Measurements from ENCODE around the gene KCND3.

- no peak for TF ChIP-seq MXI1 (conservative IDR thresholded peaks at IDR 0.05; ENCODE audit: poor library complexity, severe bottlenecking)
- TF ChIP-seq POLR2AphosphoS5 (IDR thresholded peaks at IDR 0.05) = no peak
- no peak for TF ChIP-seq REST (IDR thresholded peaks at IDR 0.05; ENCODE audit: borderline replicate concordance)
- no peak for TF ChIP-seq CTCF (IDR thresholded peaks at IDR 0.05; ENCODE audit: poor library complexity, severe bottlenecking)
- TF ChIP-seq EP300 (conservative IDR thresholded peaks at IDR 0.05; ENCODE audit: poor library complexity, severe bottlenecking) = no peak
Measured at GRCh38 chr1:111802984-111803383, 186.5 kb downstream of the KCND3 start.
